Measurements from ENCODE around the gene DMPK. TPM values are rescaled to one million over a fixed set of nuclear protein-coding genes. Genes with fewer than 3 reads are reported as not detected.

DMPK gene
- total RNA-seq, 1 experiment from 2014 or later = 18.3 TPM

GRCh38 chr19:45774765-45775164 lies 7.5 kb downstream of the DMPK start:
- no peaks in the 10 kb centered on the region for H3K36me3 ChIP-seq (ENCODE audit: low read depth, low read length)
- no peak for DNase-seq
- BruUV-seq (replicated peaks) = no TSS peak
- no peak overlapping the region for H3K9ac ChIP-seq (ENCODE audit: low read length)
- ChIA-PET POLR2A (ENCODE audit: unreplicated experiment) (no interaction called here), CTCF (no interaction called here)
- H2AFZ ChIP-seq (ENCODE audit: low read length) = no peak overlapping the region
- no peak overlapping the region for H3K4me3 ChIP-seq (ENCODE audit: low read length)
- no peaks in the 10 kb centered on the region for H3K9me2 ChIP-seq (replicated peaks; ENCODE audit: low read length)
- no peaks in the 10 kb centered on the region for H3K9me3 ChIP-seq (ENCODE audit: low read length)
- no peaks in the 10 kb centered on the region for H3K79me2 ChIP-seq (ENCODE audit: low read length)
- no peaks in the 10 kb centered on the region for H4K20me1 ChIP-seq (ENCODE audit: low read length)
- H3F3A ChIP-seq (ENCODE audit: low read length, unreplicated experiment) = no peaks in the 10 kb centered on the region
- peaks cover 27% of the 10 kb centered on the region for H3K4me1 ChIP-seq (ENCODE audit: insufficient read depth, low read length)
- H3K4me2 ChIP-seq (ENCODE audit: low read length) = no peak overlapping the region
- intact Hi-C loops (cut with micrococcal nuclease) = no loop called here
- ATAC-seq = no peak
- H3K27me3 ChIP-seq (ENCODE audit: low read length) = no peaks in the 10 kb centered on the region
- no peak overlapping the region for H3K27ac ChIP-seq (ENCODE audit: low read length)
- TF ChIP-seq EZH2phosphoT487 (IDR thresholded peaks at IDR 0.05; ENCODE audit: borderline replicate concordance, low read length) (no peak), EZH2 (IDR thresholded peaks at IDR 0.05; ENCODE audit: low read length, unreplicated experiment) (no peak), CTCF (conservative IDR thresholded peaks at IDR 0.05; ENCODE audit: low read depth, low read length) (no peak)

GRCh38 chr19:45773384-45773783 lies 8.9 kb downstream of the DMPK start:
- CTCF ChIA-PET = no interaction called here
- no peak for DNase-seq

More at GRCh38 chr19:45773384-45773783, 8.9 kb downstream of the DMPK start:
- no peak overlapping the region for H3K4me2 ChIP-seq (ENCODE audit: low read length)
- no peaks in the 10 kb centered on the region for H3K9me3 ChIP-seq (ENCODE audit: low read length)
- no peak for TF ChIP-seq EZH2 (IDR thresholded peaks at IDR 0.05; ENCODE audit: low read length, unreplicated experiment)
- TF ChIP-seq EZH2phosphoT487 (IDR thresholded peaks at IDR 0.05; ENCODE audit: borderline replicate concordance, low read length) = no peak
- no peak for TF ChIP-seq CTCF (conservative IDR thresholded peaks at IDR 0.05; ENCODE audit: low read depth, low read length)
- no peaks in the 10 kb centered on the region for H3F3A ChIP-seq (ENCODE audit: low read length, unreplicated experiment)
- H3K4me1 ChIP-seq (ENCODE audit: insufficient read depth, low read length) = 0 out of 2 replicates have a peak, but pooled peaks cover 21% of the 10 kb centered on the region
- H3K79me2 ChIP-seq (ENCODE audit: low read length) = no peaks in the 10 kb centered on the region
- H3K36me3 ChIP-seq (ENCODE audit: low read depth, low read length) = no peaks in the 10 kb centered on the region
- no peaks in the 10 kb centered on the region for H3K9me2 ChIP-seq (replicated peaks; ENCODE audit: low read length)
- ATAC-seq = no peak
- POLR2A ChIA-PET (ENCODE audit: unreplicated experiment) = no interaction called here
- no peak overlapping the region for H2AFZ ChIP-seq (ENCODE audit: low read length)
- H3K27ac ChIP-seq (ENCODE audit: low read length) = no peak overlapping the region
- no TSS peak for BruUV-seq (replicated peaks)
- no peaks in the 10 kb centered on the region for H3K27me3 ChIP-seq (ENCODE audit: low read length)
- H4K20me1 ChIP-seq (ENCODE audit: low read length) = no peaks in the 10 kb centered on the region
- no peak overlapping the region for H3K4me3 ChIP-seq (ENCODE audit: low read length)
- no peak overlapping the region for H3K9ac ChIP-seq (ENCODE audit: low read length)
- intact Hi-C loops (cut with micrococcal nuclease) = no loop called here

All from PC-3 (cell line).